Measurements from ENCODE around the gene SLC35B1. TPM values are rescaled to one million over a fixed set of nuclear protein-coding genes. Genes with fewer than 3 reads are reported as not detected.

Gene SLC35B1
- total and polyA plus RNA-seq, 10 of the 15 experiments (the other 5 are each of a cell fraction or from before 2014, with no cell fraction given) = 40.0 to 113 (median 51.6) TPM

- no peak for TF ChIP-seq BCL3 (IDR thresholded peaks at IDR 0.05; ENCODE audit: borderline replicate concordance, insufficient read depth, low read depth, low read length, poor library complexity, severe bottlenecking)
- TF ChIP-seq IRF3 (IDR thresholded peaks at IDR 0.05) = no peak
- no peak for TF ChIP-seq BMI1 (IDR thresholded peaks at IDR 0.05; ENCODE audit: borderline replicate concordance)
- TF ChIP-seq SRF (IDR thresholded peaks at IDR 0.05; ENCODE audit: low read depth in 2 of 2, low read length in 2 of 2) = no peak
- no peak for TF ChIP-seq ESRRA (IDR thresholded peaks at IDR 0.05; ENCODE audit: low read length)
- TF ChIP-seq SMAD5 (IDR thresholded peaks at IDR 0.05; ENCODE audit: low read depth) = no peak
- no peak for TF ChIP-seq E2F8 (IDR thresholded peaks at IDR 0.05; ENCODE audit: low read depth, partially characterized antibody)
- TF ChIP-seq ZSCAN29 (IDR thresholded peaks at IDR 0.05) = no peak
- no peak for TF ChIP-seq SPI1 (IDR thresholded peaks at IDR 0.05; ENCODE audit: borderline replicate concordance, insufficient read depth, low read depth, low read length)
- no peak for TF ChIP-seq RAD21 (IDR thresholded peaks at IDR 0.05; ENCODE audit: insufficient read depth, low read depth, low read length)
- TF ChIP-seq ATF3 (IDR thresholded peaks at IDR 0.05; ENCODE audit: borderline replicate concordance, extremely low read depth, low read depth, low read length) = no peak
- no peak for TF ChIP-seq NFYA (IDR thresholded peaks at IDR 0.05; ENCODE audit: borderline replicate concordance, low read depth, low read length)
- no peak for TF ChIP-seq NFIC (IDR thresholded peaks at IDR 0.05; ENCODE audit: low read depth, low read length)
- no peak for TF ChIP-seq ZNF24 (IDR thresholded peaks at IDR 0.05)
- TF ChIP-seq JUNB (IDR thresholded peaks at IDR 0.05) = no peak
- no peak for TF ChIP-seq ELK1 (IDR thresholded peaks at IDR 0.05; ENCODE audit: low read depth, low read length)
- TF ChIP-seq BCLAF1 (IDR thresholded peaks at IDR 0.05) = no peak
- TF ChIP-seq TBL1XR1 (IDR thresholded peaks at IDR 0.05; ENCODE audit: low read depth, low read length) = no peak
- no peak for TF ChIP-seq YBX1 (IDR thresholded peaks at IDR 0.05)
- TF ChIP-seq CBFB (IDR thresholded peaks at IDR 0.05; ENCODE audit: low read depth) = 0 out of 2 replicates have a peak, but pooled peaks have one; percentile 39
Observed at GRCh38 chr17:49739641-49740271, 32.0 kb upstream of the SLC35B1 start (continued).
